ENCODE measurements around the gene KCNJ1.

DNA sequence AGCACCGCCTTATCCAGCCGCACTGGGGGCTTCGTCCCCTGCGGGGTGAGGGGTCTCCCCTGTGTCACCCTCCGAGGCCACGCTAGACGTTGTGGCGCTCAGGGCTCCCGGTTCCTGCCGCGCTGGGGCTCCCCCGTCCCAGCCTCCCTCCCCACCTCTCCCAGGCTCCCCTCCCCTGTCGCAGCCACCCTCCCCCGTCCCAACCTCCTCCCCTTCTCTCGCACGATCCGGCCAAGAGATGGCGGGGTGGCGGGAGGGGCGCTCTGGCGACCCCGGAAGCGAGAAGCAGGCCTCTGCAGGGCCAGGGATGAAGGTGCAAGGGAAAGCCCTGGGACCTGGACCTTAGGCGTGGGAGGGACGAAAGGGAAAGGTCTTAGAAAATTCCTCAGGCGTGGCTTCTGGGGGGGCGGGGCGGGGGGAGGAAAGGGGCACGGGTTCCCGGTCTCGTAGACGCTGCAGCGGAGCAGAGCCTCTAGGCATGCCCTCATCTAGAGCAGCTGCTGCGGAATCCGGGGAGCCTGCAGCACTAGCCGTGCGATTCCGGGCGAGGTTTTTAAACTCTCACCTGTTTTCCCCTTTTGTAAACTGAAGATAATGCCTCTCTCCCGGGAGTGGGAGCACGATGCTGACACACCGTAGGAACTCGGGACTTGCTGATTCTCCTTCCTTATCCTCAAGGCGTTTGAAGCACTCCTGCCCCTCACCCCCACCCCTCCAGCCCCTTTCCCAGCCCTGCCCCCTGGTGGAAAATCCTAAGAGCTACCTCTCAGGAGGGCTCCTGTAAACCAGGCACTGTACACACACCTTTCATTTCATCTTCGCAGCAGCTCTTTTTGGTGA, 38.5 kb upstream of the KCNJ1 start:
- TF ChIP-seq, protein P1, sequence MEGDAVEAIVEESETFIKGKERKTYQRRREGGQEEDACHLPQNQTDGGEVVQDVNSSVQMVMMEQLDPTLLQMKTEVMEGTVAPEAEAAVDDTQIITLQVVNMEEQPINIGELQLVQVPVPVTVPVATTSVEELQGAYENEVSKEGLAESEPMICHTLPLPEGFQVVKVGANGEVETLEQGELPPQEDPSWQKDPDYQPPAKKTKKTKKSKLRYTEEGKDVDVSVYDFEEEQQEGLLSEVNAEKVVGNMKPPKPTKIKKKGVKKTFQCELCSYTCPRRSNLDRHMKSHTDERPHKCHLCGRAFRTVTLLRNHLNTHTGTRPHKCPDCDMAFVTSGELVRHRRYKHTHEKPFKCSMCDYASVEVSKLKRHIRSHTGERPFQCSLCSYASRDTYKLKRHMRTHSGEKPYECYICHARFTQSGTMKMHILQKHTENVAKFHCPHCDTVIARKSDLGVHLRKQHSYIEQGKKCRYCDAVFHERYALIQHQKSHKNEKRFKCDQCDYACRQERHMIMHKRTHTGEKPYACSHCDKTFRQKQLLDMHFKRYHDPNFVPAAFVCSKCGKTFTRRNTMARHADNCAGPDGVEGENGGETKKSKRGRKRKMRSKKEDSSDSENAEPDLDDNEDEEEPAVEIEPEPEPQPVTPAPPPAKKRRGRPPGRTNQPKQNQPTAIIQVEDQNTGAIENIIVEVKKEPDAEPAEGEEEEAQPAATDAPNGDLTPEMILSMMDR (IDR thresholded peaks at IDR 0.05), result peak; percentile 25 to 57 (median 41)
- no peak for TF ChIP-seq POLR2A (IDR thresholded peaks at IDR 0.05; ENCODE audit: low read depth)
- no peak for TF ChIP-seq EP300 (IDR thresholded peaks at IDR 0.05)
